Thyroid gland (tissue), 4 donors: ENCODE data around the gene TSSK3. TPM values are rescaled to one million over a fixed set of nuclear protein-coding genes. Genes with fewer than 3 reads are reported as not detected.

Experiments
- DNase-seq, 2 donors: peaks; one replicate each; pipeline ENCODE4 v3.0.0-alpha.2; 2019
- H3K27ac ChIP-seq, 3 donors: fragments of 200-600 bp; sonication (generic); 1 replicate in 2 of 3; 2 replicates in 1 of 3; pipeline ENCODE4 v1.5.1; 2016 to 2019; ENCODE audit warnings: mild to moderate bottlenecking in 1 of 3, moderate library complexity in 1 of 3
- H3K27me3 ChIP-seq: fragments of 200-600 bp; sonication (generic); one replicate; pipeline ENCODE4 v1.5.1; 2019
- H3K36me3 ChIP-seq, 2 donors: fragments of 200-600 bp; sonication (generic); one replicate each; pipeline ENCODE4 v1.5.1; 2016 to 2019
- H3K4me1 ChIP-seq, 2 donors: fragments of 200-600 bp; sonication (generic); one replicate each; pipeline ENCODE4 v1.5.1; 2017 to 2019
- H3K4me3 ChIP-seq, 3 donors: fragments of 200-600 bp; sonication (generic); replicated peaks in 1 of 3; 1 replicate in 2 of 3; 2 replicates in 1 of 3; pipeline ENCODE4 v1.5.1; 2016; ENCODE audit warnings: mild to moderate bottlenecking in 1 of 3
- H3K9me3 ChIP-seq: fragments of 200-600 bp; sonication (generic); one replicate; pipeline ENCODE4 v1.5.1; 2017
- POLR2A ChIP-seq, 2 donors: fragments of 450-650 bp; IDR thresholded peaks; one replicate each; pipeline ENCODE4 v1.6.1; 2017; ENCODE audit warnings: antibody characterized with exemption in 2 of 2, mild to moderate bottlenecking in 2 of 2, moderate library complexity in 1 of 2
- WGBS, 2 donors: methylation state at CpG; one replicate each; pipeline ENCODE4 v1.1.5; 2017; 5-methylcytosine and 5-hydroxymethylcytosine counted together
- intact Hi-C: fragments of 100-400 bp; cut with DNase I; formaldehyde crosslinking; loops from one replicate; pipeline ENCODE4 v1.15.1; 2023
- total RNA-seq, 4 donors: library from RNA; depleted of rRNA; stranded (reverse); fragments of >200 nt; gene quantifications; one replicate each; pipeline ENCODE4 v1.2.3, GENCODE V29; 2016
- TF ChIP-seq, protein P1 (sequence below), 6 experiments: fragments of 200-600 bp in 3 of 6; fragments of 450-650 bp in 3 of 6; sonication (generic) in 3 of 6; IDR thresholded peaks; one replicate each; pipeline ENCODE4 v1.5.1; 2016 to 2019; ENCODE audit warnings: antibody characterized with exemption in 6 of 6, mild to moderate bottlenecking in 2 of 6, inconsistent platforms in 1 of 6, moderate library complexity in 1 of 6

The TSSK3 gene
- total RNA-seq, 4 donors from 2014 or later, result 1.2 to 6.0 (median 2.9) TPM

GRCh38 chr1:32364836-32365235 is 2.5 kb downstream of the TSSK3 start:
- Histone ChIP-seq H3K9me3 (no peaks in the 10 kb centered on the region), H3K36me3 (peaks cover 31 to 40% of the 10 kb centered on the region in 2 donors), H3K27me3 (no peaks in the 10 kb centered on the region), H3K4me3 (no peak overlapping the region), H3K4me1 (peaks cover 31 to 50% of the 10 kb centered on the region in 2 donors), H3K27ac (peak overlapping the region in 1 of 3 donors; percentile 13)
- intact Hi-C loops, result no loop called here
- TF ChIP-seq, protein P1, sequence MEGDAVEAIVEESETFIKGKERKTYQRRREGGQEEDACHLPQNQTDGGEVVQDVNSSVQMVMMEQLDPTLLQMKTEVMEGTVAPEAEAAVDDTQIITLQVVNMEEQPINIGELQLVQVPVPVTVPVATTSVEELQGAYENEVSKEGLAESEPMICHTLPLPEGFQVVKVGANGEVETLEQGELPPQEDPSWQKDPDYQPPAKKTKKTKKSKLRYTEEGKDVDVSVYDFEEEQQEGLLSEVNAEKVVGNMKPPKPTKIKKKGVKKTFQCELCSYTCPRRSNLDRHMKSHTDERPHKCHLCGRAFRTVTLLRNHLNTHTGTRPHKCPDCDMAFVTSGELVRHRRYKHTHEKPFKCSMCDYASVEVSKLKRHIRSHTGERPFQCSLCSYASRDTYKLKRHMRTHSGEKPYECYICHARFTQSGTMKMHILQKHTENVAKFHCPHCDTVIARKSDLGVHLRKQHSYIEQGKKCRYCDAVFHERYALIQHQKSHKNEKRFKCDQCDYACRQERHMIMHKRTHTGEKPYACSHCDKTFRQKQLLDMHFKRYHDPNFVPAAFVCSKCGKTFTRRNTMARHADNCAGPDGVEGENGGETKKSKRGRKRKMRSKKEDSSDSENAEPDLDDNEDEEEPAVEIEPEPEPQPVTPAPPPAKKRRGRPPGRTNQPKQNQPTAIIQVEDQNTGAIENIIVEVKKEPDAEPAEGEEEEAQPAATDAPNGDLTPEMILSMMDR (IDR thresholded peaks at IDR 0.05), result no peak
- no peak for TF ChIP-seq POLR2A (IDR thresholded peaks at IDR 0.05)
- DNase-seq, result no peak
- WGBS, 2 donors, result 86 to 90% methylated on average over 5 of the region's 5 CpGs

GRCh38 chr1:32365445-32365844 is 3.1 kb downstream of the TSSK3 start:
- H3K4me3 ChIP-seq, result no peak overlapping the region
- peaks cover 31 to 50% of the 10 kb centered on the region in 2 donors for H3K4me1 ChIP-seq
- H3K27me3 ChIP-seq, result no peaks in the 10 kb centered on the region
- H3K27ac ChIP-seq, result peak overlapping the region in 1 of 3 donors; percentile 12
- intact Hi-C loops, result no loop called here
- peak in 1 of 2 donors; percentile 67 for DNase-seq
- no peaks in the 10 kb centered on the region for H3K9me3 ChIP-seq
- WGBS, 2 donors, result 43 to 63% methylated on average over 6 of the region's 6 CpGs
- peaks cover 33 to 41% of the 10 kb centered on the region in 2 donors for H3K36me3 ChIP-seq
- TF ChIP-seq, protein P1 (IDR thresholded peaks at IDR 0.05), result no peak
- no peak for TF ChIP-seq POLR2A (IDR thresholded peaks at IDR 0.05)

DNA sequence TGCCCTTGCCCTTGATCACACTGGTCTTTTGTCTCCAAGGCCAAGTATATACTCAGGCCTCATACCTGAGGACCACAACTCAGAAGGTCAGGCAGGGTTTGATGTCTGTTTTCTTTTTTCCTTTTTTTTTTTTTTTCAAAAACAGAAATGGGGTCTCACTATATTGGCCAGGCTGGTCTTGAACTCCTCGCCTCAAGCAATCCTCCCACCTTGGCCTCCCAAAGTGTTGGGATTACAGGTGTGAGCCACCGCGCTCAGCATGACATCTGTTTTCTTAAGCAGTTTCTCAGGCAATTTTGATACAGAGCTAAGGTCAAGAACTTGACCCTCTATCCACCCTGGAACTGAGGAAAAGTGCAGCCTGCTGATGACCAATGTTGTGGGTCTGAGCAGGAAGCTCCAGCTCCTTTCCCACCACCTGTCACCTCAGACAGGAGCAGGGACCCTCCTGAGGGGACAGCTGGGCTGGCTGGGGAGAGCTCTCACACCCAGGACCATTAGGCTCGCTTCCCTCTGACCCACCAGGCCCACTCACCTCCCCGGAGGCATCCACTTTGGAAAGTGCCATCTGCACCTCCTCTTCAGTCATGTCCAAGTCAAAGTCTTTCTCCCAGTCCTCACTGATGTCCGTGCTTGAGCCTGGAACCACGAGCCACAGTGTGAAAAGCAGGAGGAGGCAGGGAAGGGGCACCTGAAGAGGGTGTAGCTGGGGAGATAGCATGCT is 5.7 kb downstream of the TSSK3 start:
- peaks cover 41 to 50% of the 10 kb centered on the region in 2 donors for H3K36me3 ChIP-seq
- TF ChIP-seq, protein P1 (IDR thresholded peaks at IDR 0.05), result no peak
- TF ChIP-seq POLR2A (IDR thresholded peaks at IDR 0.05), result no peak
- H3K27me3 ChIP-seq, result no peaks in the 10 kb centered on the region
- no peak overlapping the region for H3K4me3 ChIP-seq
- H3K4me1 ChIP-seq, result peaks cover 18 to 29% of the 10 kb centered on the region in 2 donors
- H3K27ac ChIP-seq, result no peak overlapping the region
- WGBS, 2 donors, result 93 to 94% methylated on average over 7 of the region's 7 CpGs
- no peaks in the 10 kb centered on the region for H3K9me3 ChIP-seq
- intact Hi-C loops, result no loop called here
- DNase-seq, result no peak

DNA sequence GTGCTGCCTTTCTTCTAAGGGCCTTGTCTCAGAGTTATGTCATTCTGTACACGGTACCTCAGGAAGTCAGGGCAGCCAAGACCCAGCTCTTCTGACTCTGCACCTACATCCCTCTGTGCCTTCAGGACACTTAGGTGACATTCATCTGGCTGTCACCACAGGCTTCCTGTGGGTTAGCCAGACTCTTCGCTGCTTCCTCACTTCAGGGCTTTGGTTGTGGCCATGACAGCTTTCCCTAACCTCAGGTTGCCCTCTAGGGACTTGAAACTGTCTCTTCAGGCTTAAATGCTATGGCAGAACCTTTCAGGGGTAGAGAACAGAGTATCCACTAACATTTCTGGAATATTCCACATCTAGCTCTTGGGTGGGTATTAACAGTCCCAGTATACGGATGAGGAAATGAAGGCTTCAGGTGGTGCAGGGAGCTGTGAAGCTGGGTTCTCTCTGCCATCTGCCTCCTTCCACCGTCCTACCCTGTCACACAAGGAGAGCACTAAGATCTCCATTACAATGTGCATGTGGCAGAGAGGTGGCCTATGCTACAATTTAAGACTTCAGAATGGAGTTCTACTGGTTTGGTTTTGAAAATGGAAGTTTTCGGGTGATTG is 9.9 kb downstream of the TSSK3 start:
- peaks cover 50 to 76% of the 10 kb centered on the region in 2 donors for H3K36me3 ChIP-seq
- TF ChIP-seq POLR2A (IDR thresholded peaks at IDR 0.05), result no peak
- TF ChIP-seq, protein P1 (IDR thresholded peaks at IDR 0.05), result no peak

DNA sequence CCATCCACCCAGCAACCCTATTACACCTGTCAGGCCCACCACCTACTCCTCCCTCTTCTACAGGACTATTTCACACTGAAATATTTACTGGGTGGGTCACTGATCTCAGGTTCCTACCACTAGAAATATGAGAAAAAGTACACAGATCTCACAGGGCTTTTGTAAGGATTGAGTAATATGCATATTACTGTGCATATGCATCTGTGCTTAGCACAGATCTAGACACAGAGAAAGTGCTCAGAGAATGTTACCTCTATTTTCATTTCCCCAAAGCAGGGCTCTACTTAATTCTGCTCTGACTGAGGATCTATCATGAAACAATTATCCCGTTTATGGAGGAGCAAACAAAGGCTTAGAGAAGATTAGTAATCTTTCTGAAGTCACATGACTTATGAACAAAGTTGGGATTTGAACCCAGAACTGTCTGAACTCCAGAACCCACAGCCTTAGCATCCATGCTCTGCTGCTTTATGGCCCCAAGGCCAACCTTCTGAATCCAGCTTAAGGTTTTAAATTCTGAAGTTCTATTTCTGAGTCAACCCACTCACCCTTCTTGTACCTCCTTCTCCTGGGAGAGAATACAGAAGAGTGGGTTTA is 11.8 kb downstream of the TSSK3 start:
- Histone ChIP-seq H3K4me3 (no peak overlapping the region), H3K4me1 (no peaks in the 10 kb centered on the region), H3K27ac (no peak overlapping the region), H3K27me3 (no peaks in the 10 kb centered on the region), H3K9me3 (no peaks in the 10 kb centered on the region), H3K36me3 (peaks cover 50 to 81% of the 10 kb centered on the region in 2 donors)
- TF ChIP-seq POLR2A (IDR thresholded peaks at IDR 0.05), result no peak
- TF ChIP-seq, protein P1 (IDR thresholded peaks at IDR 0.05), result no peak
- 79 to 90% methylated on average over 1 of the region's 1 CpG for WGBS, 2 donors
- no peak for DNase-seq
- intact Hi-C loops, result no loop called here

More for the DNA sequence above, 9.9 kb downstream of the TSSK3 start:
- DNase-seq, result no peak
- Histone ChIP-seq H3K4me1 (no peaks in the 10 kb centered on the region), H3K4me3 (no peak overlapping the region), H3K27ac (no peak overlapping the region), H3K9me3 (no peaks in the 10 kb centered on the region), H3K27me3 (no peaks in the 10 kb centered on the region)
- intact Hi-C loops, result no loop called here
- 83 to 89% methylated on average over 5 of the region's 5 CpGs for WGBS, 2 donors
